ENCODE data around the gene PCDH9.
"Not testable (repeated sequence)": the region's sequence is repeated elsewhere in the genome, so short reads cannot be mapped to it uniquely, and the experiment has no call there.

Gene PCDH9

DNA sequence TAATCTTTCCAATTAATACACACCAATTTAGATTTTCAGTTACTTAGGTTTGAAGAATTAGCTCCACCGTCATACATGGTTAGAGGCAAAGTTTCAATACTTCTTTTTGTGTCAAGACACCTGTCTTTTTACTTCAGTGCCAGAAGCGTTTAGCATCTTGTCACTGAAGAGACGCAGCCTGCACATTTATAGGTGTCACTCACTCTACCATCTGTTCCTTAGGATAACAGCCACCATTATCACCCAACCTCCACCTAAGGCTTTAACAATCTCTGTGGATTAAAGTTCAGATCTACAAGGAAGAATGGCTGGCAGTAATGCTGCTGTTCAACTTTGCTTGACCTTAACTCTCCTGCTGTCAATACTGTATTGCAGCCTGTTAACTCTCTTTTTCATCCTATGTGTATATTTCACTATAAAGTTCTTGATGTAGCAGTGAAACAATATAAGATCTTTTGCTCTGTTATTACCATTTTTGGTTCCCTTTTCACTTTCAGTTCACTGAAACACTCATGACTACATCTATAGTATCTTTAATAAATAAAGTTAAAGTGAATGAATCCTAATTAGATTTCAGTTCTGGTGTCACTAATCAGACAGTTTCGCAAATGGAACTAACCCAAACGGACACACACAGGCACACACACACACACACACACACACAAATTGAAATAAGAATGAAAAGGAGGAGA lies 435.6 kb downstream of the PCDH9 start:
- H3K36me3 ChIP-seq (ENCODE audit: control insufficient read depth, insufficient read depth, low read length, severe bottlenecking) = no peaks in the 10 kb centered on the region

DNA sequence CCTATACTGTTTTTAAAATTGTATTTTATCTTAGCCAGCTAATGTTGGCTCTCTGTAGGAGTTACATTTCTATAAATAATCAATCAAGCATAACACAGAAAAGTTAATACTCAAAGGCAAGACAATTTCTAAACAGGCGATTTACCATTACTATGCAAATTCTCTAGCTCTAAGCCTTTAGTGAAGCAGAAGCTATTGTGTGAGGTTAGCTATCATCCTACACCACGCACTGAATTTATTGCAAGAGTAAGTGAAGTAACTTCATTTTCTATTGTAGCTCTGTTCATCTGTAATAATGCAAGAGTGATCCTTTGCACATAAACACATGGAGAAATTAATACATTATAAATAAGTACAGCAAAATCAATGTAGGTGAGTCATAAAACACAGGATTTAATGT lies 439.3 kb downstream of the PCDH9 start:
- H3K4me1 ChIP-seq (ENCODE audit: control insufficient read depth, insufficient read depth, low read length) = peaks cover 3% of the 10 kb centered on the region
- H3K4me3 ChIP-seq (ENCODE audit: low read length) = no peak overlapping the region
- H3K27me3 ChIP-seq (replicated peaks; ENCODE audit: control insufficient read depth, insufficient read depth, low read length) = no peaks in the 10 kb centered on the region
- H3K36me3 ChIP-seq (ENCODE audit: control insufficient read depth, insufficient read depth, low read length, severe bottlenecking) = no peaks in the 10 kb centered on the region
- DNase-seq (ENCODE audit: low read depth) = no peak
- H3K9ac ChIP-seq (ENCODE audit: low read length) = no peak overlapping the region
- H3K9me3 ChIP-seq (ENCODE audit: control insufficient read depth, low read length) = no peaks in the 10 kb centered on the region

More for the DNA sequence above, 435.6 kb downstream of the PCDH9 start:
- Histone ChIP-seq H3K9me3 (ENCODE audit: control insufficient read depth, low read length) (no peaks in the 10 kb centered on the region), H3K9ac (ENCODE audit: low read length) (no peak overlapping the region), H3K4me1 (ENCODE audit: control insufficient read depth, insufficient read depth, low read length) (no peaks in the 10 kb centered on the region), H3K4me3 (ENCODE audit: low read length) (no peak overlapping the region), H3K27me3 (replicated peaks; ENCODE audit: control insufficient read depth, insufficient read depth, low read length) (no peaks in the 10 kb centered on the region)
- no peak for DNase-seq (ENCODE audit: low read depth)

DNA sequence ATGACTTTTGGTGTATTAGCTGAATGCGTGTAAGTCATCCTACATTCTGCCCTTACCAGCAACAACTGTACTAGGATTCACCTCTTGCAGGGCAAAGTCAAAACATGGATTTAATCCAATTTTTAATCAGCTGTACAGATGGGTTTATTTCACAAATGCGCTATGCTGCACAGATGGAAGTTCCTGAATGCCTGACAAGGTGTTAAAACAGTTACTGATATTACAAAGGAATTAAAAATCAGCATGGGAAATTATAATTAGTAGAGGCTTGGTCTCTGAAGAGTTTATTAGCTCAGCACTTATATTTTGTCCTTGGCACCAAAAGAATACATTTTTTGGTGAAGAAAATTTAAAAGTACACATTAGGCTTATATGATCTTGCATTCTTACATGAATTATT lies 448.9 kb downstream of the PCDH9 start:
- peaks cover 12% of the 10 kb centered on the region for H3K4me1 ChIP-seq (ENCODE audit: control insufficient read depth, insufficient read depth, low read length)
- H3K36me3 ChIP-seq (ENCODE audit: control insufficient read depth, insufficient read depth, low read length, severe bottlenecking) = no peaks in the 10 kb centered on the region
- H3K9ac ChIP-seq (ENCODE audit: low read length) = no peak overlapping the region
- H3K9me3 ChIP-seq (ENCODE audit: control insufficient read depth, low read length) = no peaks in the 10 kb centered on the region
- no peaks in the 10 kb centered on the region for H3K27me3 ChIP-seq (replicated peaks; ENCODE audit: control insufficient read depth, insufficient read depth, low read length)
- DNase-seq (ENCODE audit: low read depth) = no peak
- no peak overlapping the region for H3K4me3 ChIP-seq (ENCODE audit: low read length)

DNA sequence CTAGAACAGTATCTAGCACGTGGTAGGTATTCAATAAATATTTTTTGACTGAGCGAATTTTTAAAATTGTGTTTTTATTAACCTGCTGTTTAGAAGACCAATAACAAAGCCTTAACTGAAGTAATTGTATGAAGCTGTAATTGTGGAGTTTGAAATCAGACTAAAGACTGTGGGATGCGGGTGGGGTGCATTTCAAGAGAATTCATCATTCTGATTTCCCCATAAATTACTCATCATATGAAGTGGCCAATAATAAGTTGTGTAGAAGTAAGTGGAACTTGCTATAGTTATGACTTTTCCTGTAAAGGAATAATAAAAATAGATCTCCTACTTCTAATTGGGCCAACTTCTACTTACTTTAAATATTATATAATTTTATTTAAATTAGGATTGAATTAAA lies 449.3 kb downstream of the PCDH9 start:
- Histone ChIP-seq H3K9ac (ENCODE audit: low read length) (no peak overlapping the region), H3K27me3 (replicated peaks; ENCODE audit: control insufficient read depth, insufficient read depth, low read length) (no peaks in the 10 kb centered on the region), H3K36me3 (ENCODE audit: control insufficient read depth, insufficient read depth, low read length, severe bottlenecking) (no peaks in the 10 kb centered on the region), H3K4me1 (ENCODE audit: control insufficient read depth, insufficient read depth, low read length) (peaks cover 12% of the 10 kb centered on the region), H3K9me3 (ENCODE audit: control insufficient read depth, low read length) (no peaks in the 10 kb centered on the region), H3K4me3 (ENCODE audit: low read length) (no peak overlapping the region)
- peak; percentile 63 for DNase-seq (ENCODE audit: low read depth)

DNA sequence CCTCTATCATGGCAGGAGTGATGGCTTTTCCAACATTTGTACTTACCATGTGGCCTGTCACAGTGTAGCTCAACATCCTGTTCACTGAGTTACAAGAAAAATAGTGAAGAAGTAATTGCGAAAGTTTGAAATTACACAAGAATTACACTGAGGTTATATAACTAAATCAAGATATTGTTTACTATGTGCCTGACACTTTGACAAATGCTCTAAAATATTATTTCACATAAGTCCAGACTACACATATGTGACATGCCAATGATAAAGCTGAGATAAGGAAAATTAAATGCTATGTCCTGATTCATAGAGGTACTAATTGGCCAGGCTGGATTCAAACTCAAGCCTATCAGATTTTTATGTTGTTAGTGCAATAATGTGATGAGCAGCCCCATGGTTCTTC lies 451.7 kb downstream of the PCDH9 start:
- no peak overlapping the region for H3K9ac ChIP-seq (ENCODE audit: low read length)
- peak; percentile 1 for DNase-seq (ENCODE audit: low read depth)
- no peak overlapping the region for H3K4me3 ChIP-seq (ENCODE audit: low read length)
- H3K4me1 ChIP-seq (ENCODE audit: control insufficient read depth, insufficient read depth, low read length) = peaks cover 12% of the 10 kb centered on the region
- no peaks in the 10 kb centered on the region for H3K9me3 ChIP-seq (ENCODE audit: control insufficient read depth, low read length)
- H3K36me3 ChIP-seq (ENCODE audit: control insufficient read depth, insufficient read depth, low read length, severe bottlenecking) = no peaks in the 10 kb centered on the region
- no peaks in the 10 kb centered on the region for H3K27me3 ChIP-seq (replicated peaks; ENCODE audit: control insufficient read depth, insufficient read depth, low read length)

DNA sequence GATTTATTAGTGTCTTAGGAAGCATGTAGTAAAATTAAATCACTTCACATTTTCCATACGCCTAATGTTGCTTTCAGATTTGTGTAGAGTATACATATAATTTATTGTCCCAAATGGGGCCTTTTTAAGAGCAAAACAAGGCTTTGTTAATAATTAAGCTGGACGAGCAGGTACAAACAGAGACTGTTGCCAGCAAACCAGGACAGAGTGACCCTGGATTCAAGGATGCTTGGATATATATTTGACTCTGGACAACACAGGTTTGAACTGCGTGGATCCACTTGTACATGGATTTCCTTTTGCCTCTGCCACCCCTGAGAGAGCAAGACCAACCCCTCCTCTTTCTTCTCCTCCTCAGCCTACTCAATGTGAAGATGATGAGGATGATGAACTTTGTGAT lies 454.9 kb downstream of the PCDH9 start:
- Histone ChIP-seq H3K9me3 (ENCODE audit: control insufficient read depth, low read length) (no peaks in the 10 kb centered on the region), H3K4me3 (ENCODE audit: low read length) (no peak overlapping the region), H3K36me3 (ENCODE audit: control insufficient read depth, insufficient read depth, low read length, severe bottlenecking) (no peaks in the 10 kb centered on the region), H3K27me3 (replicated peaks; ENCODE audit: control insufficient read depth, insufficient read depth, low read length) (no peaks in the 10 kb centered on the region), H3K4me1 (ENCODE audit: control insufficient read depth, insufficient read depth, low read length) (no peaks in the 10 kb centered on the region), H3K9ac (ENCODE audit: low read length) (no peak overlapping the region)
- DNase-seq (ENCODE audit: low read depth) = no peak

DNA sequence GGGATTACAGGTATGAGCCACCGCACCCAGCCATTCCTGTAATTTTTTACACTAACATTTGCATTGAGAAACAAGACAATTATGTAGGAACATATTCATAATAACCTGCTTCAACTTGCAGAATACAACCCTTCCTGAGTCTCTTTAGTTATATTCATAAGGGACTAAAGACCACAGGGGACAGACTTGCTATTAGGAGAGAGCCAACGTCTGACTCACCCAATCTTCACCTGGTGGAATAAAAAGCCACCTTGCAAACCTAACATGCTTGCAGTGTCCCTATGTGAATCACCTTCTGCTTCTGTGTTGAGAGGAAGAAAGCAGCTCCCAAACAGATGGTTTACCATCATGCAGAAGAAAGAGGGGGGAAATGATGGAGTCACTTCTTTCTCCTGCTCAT lies 456.1 kb downstream of the PCDH9 start:
- no peak for DNase-seq (ENCODE audit: low read depth)
- H3K36me3 ChIP-seq (ENCODE audit: control insufficient read depth, insufficient read depth, low read length, severe bottlenecking) = no peaks in the 10 kb centered on the region
- no peaks in the 10 kb centered on the region for H3K9me3 ChIP-seq (ENCODE audit: control insufficient read depth, low read length)

DNA sequence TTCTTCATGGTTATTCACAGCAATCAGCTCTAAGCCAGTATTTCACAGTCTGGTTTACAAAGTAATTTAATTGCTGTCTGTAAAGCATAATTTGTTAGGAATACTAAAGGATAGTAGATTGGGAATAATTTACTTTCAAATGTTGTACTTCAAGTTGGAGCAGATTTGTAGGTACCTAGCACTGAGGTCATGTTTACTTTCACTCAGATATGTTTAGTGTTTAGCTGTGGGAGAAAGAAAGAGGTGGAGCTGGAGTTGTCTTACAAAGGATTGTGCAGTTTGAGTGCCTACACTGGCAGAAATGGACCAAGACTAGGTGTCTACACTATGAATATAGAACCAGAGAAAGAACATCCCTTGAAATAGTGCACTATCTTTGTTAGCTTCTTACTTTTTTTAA lies 464.6 kb downstream of the PCDH9 start:
- Histone ChIP-seq H3K4me1 (ENCODE audit: control insufficient read depth, insufficient read depth, low read length) (no peaks in the 10 kb centered on the region), H3K9ac (ENCODE audit: low read length) (no peak overlapping the region), H3K9me3 (ENCODE audit: control insufficient read depth, low read length) (peaks cover 14% of the 10 kb centered on the region), H3K4me3 (ENCODE audit: low read length) (no peak overlapping the region), H3K36me3 (ENCODE audit: control insufficient read depth, insufficient read depth, low read length, severe bottlenecking) (no peaks in the 10 kb centered on the region), H3K27me3 (replicated peaks; ENCODE audit: control insufficient read depth, insufficient read depth, low read length) (no peaks in the 10 kb centered on the region)
- no peak for DNase-seq (ENCODE audit: low read depth)

More for the DNA sequence above, 456.1 kb downstream of the PCDH9 start:
- no peaks in the 10 kb centered on the region for H3K27me3 ChIP-seq (replicated peaks; ENCODE audit: control insufficient read depth, insufficient read depth, low read length)
- H3K4me3 ChIP-seq (ENCODE audit: low read length) = no peak overlapping the region
- H3K4me1 ChIP-seq (ENCODE audit: control insufficient read depth, insufficient read depth, low read length) = no peaks in the 10 kb centered on the region
- H3K9ac ChIP-seq (ENCODE audit: low read length) = no peak overlapping the region

DNA sequence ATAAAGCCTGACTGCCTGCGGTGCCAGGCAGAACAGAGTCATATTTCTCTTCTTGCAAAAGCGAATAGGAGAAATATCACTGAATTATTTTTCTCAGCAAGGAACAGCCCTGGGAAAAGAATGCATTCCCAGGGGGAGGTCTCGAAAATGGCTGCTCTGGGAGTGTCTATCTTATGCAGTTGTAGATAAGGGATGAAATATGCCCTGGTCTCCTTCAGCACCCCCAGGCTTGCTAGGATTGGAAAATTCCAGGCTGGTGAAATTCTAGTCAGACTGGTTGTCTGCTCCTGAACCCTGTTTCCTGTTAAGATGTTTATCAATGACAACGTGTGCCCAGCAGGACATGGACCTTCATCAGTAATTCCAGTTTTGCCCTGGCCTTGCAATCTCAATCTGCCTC lies 469.5 kb downstream of the PCDH9 start:
- DNase-seq (ENCODE audit: low read depth); H3K27me3 ChIP-seq (replicated peaks; ENCODE audit: control insufficient read depth, insufficient read depth, low read length); H3K36me3 ChIP-seq (ENCODE audit: control insufficient read depth, insufficient read depth, low read length, severe bottlenecking); H3K4me1 ChIP-seq (ENCODE audit: control insufficient read depth, insufficient read depth, low read length); H3K4me3 ChIP-seq (ENCODE audit: low read length); H3K9ac ChIP-seq (ENCODE audit: low read length): not testable (repeated sequence)
- peaks cover 23% of the 10 kb centered on the region for H3K9me3 ChIP-seq (ENCODE audit: control insufficient read depth, low read length)

DNA sequence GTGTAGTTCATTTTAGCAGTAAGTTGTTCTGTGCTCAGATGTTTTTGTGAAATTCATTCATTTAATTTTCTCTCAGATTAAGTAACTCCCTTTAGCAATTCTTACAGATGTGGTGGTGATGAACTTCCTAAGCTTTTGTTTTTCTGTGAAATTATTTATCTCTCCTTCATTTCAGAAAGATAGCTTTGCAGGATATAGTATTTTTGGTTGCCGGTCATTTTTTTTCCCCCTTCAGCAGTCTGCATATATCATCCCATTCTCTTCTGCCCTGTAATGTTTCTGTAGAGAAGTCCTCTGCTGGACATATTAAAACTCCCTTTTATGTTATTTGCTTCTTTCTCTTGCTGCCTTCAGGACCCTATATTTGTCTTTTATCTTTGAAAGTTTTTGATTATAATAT lies 470.2 kb downstream of the PCDH9 start:
- H3K9ac ChIP-seq (ENCODE audit: low read length) = no peak overlapping the region
- H3K4me3 ChIP-seq (ENCODE audit: low read length) = no peak overlapping the region
- DNase-seq (ENCODE audit: low read depth) = no peak
- no peaks in the 10 kb centered on the region for H3K4me1 ChIP-seq (ENCODE audit: control insufficient read depth, insufficient read depth, low read length)
- H3K36me3 ChIP-seq (ENCODE audit: control insufficient read depth, insufficient read depth, low read length, severe bottlenecking) = no peaks in the 10 kb centered on the region
- peaks cover 23% of the 10 kb centered on the region for H3K9me3 ChIP-seq (ENCODE audit: control insufficient read depth, low read length)
- H3K27me3 ChIP-seq (replicated peaks; ENCODE audit: control insufficient read depth, insufficient read depth, low read length) = no peaks in the 10 kb centered on the region

DNA sequence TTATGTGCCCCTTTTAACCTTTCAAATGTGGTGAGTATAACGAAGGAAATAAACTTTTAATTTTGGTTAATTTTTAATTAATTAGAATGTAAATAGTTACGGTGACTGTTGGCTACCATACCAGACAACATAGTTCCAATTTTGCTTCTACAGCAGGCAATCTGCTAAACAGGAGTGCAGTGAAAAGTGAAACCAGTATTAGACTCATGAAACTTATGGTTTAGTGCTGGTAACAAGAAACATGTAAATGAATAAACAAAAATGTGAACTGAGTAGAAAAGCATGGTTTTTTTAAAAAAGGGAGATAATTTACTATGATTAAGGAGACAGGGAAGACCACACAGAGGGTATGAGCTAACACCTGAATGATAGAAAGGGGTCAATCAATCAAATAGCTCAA lies 478.4 kb downstream of the PCDH9 start:
- no peak overlapping the region for H3K4me3 ChIP-seq (ENCODE audit: low read length)
- H3K9ac ChIP-seq (ENCODE audit: low read length) = no peak overlapping the region
- H3K9me3 ChIP-seq (ENCODE audit: control insufficient read depth, low read length) = no peaks in the 10 kb centered on the region
- no peaks in the 10 kb centered on the region for H3K36me3 ChIP-seq (ENCODE audit: control insufficient read depth, insufficient read depth, low read length, severe bottlenecking)
- no peaks in the 10 kb centered on the region for H3K4me1 ChIP-seq (ENCODE audit: control insufficient read depth, insufficient read depth, low read length)
- H3K27me3 ChIP-seq (replicated peaks; ENCODE audit: control insufficient read depth, insufficient read depth, low read length) = no peaks in the 10 kb centered on the region
- DNase-seq (ENCODE audit: low read depth) = no peak

DNA sequence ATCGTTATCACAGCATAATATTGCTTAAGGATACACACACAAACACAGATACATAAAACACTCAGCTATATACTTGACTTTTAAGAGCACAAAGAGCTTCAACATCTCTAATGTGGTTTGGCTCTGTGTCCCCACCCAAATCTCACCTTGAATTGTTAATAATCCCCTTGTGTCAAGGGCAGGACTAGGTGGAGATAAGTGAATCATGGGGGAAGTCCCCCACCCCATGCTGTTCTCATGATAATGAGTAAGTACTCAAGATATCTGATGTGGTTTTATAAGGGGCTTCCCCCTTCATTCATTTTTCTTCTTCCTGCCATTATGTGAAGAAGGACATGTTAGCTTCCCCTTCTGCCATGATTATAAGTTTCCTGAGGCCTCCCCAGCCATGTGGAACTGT lies 481.4 kb downstream of the PCDH9 start:
- no peak for DNase-seq (ENCODE audit: low read depth)
- H3K9me3 ChIP-seq (ENCODE audit: control insufficient read depth, low read length) = no peaks in the 10 kb centered on the region
- H3K9ac ChIP-seq (ENCODE audit: low read length) = no peak overlapping the region
- H3K4me1 ChIP-seq (ENCODE audit: control insufficient read depth, insufficient read depth, low read length) = no peaks in the 10 kb centered on the region
- H3K27me3 ChIP-seq (replicated peaks; ENCODE audit: control insufficient read depth, insufficient read depth, low read length) = no peaks in the 10 kb centered on the region
- H3K36me3 ChIP-seq (ENCODE audit: control insufficient read depth, insufficient read depth, low read length, severe bottlenecking) = no peaks in the 10 kb centered on the region
- no peak overlapping the region for H3K4me3 ChIP-seq (ENCODE audit: low read length)
